Upper lobe of left lung (tissue), 6 donors: ENCODE data around the gene MBTPS2. TPM values are rescaled to one million over a fixed set of nuclear protein-coding genes. Genes with fewer than 3 reads are reported as not detected.

Experiments used
- ATAC-seq, 2 donors: fragments of 200-7000 bp; cut with Tn5 transposase; one replicate each; pipeline ENCODE4 v1.9.1; 2022; ENCODE audit warnings: mild to moderate bottlenecking in 2 of 2, moderate library complexity in 2 of 2; ENCODE audit not compliant: low FRiP score in 2 of 2
- DNase-seq, 2 donors: peaks; one replicate each; pipeline ENCODE4 v3.0.0-alpha.2; 2019 to 2020
- H3K27ac ChIP-seq, 4 donors: fragments of 200-600 bp; sonication (generic); one replicate each; pipeline ENCODE4 v1.5.1; 2016 to 2019
- H3K27me3 ChIP-seq, 4 donors: fragments of 200-600 bp; sonication (generic); one replicate each; pipeline ENCODE4 v1.5.1; 2017 to 2019
- H3K36me3 ChIP-seq, 4 donors: fragments of 200-600 bp; sonication (generic); one replicate each; pipeline ENCODE4 v1.5.1; 2016 to 2019
- H3K4me1 ChIP-seq, 4 donors: fragments of 200-600 bp; sonication (generic); one replicate each; pipeline ENCODE4 v1.5.1; 2018 to 2019
- H3K4me3 ChIP-seq, 4 donors: fragments of 200-600 bp; sonication (generic); one replicate each; pipeline ENCODE4 v1.5.1; 2017 to 2019; ENCODE audit warnings: mild to moderate bottlenecking in 2 of 4, moderate library complexity in 1 of 4
- H3K9me3 ChIP-seq, 4 donors: fragments of 200-600 bp; sonication (generic); one replicate each; pipeline ENCODE4 v1.5.1; 2018 to 2019
- EP300 ChIP-seq, 4 donors: sonication (generic); formaldehyde crosslinking; IDR thresholded peaks; one replicate each; pipeline ENCODE4 v1.5.1; 2017; ENCODE audit warnings: antibody characterized with exemption in 4 of 4, control low read depth in 2 of 4
- POLR2A ChIP-seq, 4 donors: fragments of 450-650 bp; IDR thresholded peaks; one replicate each; pipeline ENCODE4 v1.5.1; 2016 to 2017; ENCODE audit warnings: antibody characterized with exemption in 4 of 4, mild to moderate bottlenecking in 2 of 4
- POLR2AphosphoS5 ChIP-seq, 2 donors: sonication (generic); formaldehyde crosslinking; IDR thresholded peaks; one replicate each; pipeline ENCODE4 v1.5.1; 2017; ENCODE audit warnings: antibody characterized with exemption in 2 of 2
- WGBS, 2 donors: methylation state at CpG; one replicate each; pipeline ENCODE4 v1.1.5; 2017 to 2018; 5-methylcytosine and 5-hydroxymethylcytosine counted together
- total RNA-seq, 6 donors: library from RNA; depleted of rRNA in 4 of 6; stranded (reverse); fragments of >200 nt in 4 of 6; gene quantifications; one replicate each; pipeline versions ENCODE4 v1.1.0 to v1.2.1, GENCODE V29; 2016 to 2021
- TF ChIP-seq, protein P1 (sequence below), 6 experiments: fragments of 450-650 bp in 4 of 6; fragments of 200-600 bp in 2 of 6; sonication (generic) in 2 of 6; IDR thresholded peaks; one replicate each; pipeline ENCODE4 v1.5.1; 2016 to 2019; ENCODE audit warnings: antibody characterized with exemption in 6 of 6
- donor health status: DM: no; HTN: no; CAD: no; lungs with moderate emphysema.
- donor health status: DM: no; HTN: yes; CAD: no; lungs with severe emphysema.

MBTPS2 gene
- total RNA-seq, 6 donors from 2014 or later: 3.0 to 13.7 (median 9.9) TPM

DNA sequence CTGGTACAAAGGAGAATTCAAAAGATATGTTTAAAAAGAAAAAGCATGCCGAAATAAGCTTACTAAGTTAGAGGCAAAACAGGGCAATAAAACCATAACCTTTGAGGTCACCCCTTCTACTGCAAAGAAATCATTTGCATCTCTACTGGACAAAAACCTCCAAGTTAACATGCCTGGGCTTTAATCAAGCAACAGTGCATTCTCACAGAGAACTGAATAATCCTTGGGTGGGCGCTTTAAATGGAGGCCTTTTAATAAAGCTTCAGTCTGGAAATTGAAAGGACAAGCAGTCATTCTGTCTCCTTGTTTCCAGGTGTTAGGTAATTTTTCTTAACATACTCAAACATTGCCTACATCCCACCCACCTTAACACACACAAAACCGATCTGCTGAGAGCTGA is 66.5 kb downstream of the MBTPS2 start:
- H3K4me3 ChIP-seq: no peak overlapping the region
- ATAC-seq: no peak
- H3K4me1 ChIP-seq: no peaks in the 10 kb centered on the region
- no peaks in the 10 kb centered on the region for H3K36me3 ChIP-seq
- no peaks in the 10 kb centered on the region for H3K27me3 ChIP-seq
- no peak for DNase-seq
- no peak overlapping the region for H3K27ac ChIP-seq
- no peaks in the 10 kb centered on the region for H3K9me3 ChIP-seq
- TF ChIP-seq, protein P1, sequence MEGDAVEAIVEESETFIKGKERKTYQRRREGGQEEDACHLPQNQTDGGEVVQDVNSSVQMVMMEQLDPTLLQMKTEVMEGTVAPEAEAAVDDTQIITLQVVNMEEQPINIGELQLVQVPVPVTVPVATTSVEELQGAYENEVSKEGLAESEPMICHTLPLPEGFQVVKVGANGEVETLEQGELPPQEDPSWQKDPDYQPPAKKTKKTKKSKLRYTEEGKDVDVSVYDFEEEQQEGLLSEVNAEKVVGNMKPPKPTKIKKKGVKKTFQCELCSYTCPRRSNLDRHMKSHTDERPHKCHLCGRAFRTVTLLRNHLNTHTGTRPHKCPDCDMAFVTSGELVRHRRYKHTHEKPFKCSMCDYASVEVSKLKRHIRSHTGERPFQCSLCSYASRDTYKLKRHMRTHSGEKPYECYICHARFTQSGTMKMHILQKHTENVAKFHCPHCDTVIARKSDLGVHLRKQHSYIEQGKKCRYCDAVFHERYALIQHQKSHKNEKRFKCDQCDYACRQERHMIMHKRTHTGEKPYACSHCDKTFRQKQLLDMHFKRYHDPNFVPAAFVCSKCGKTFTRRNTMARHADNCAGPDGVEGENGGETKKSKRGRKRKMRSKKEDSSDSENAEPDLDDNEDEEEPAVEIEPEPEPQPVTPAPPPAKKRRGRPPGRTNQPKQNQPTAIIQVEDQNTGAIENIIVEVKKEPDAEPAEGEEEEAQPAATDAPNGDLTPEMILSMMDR (IDR thresholded peaks at IDR 0.05): no peak
- TF ChIP-seq POLR2A (IDR thresholded peaks at IDR 0.05) (no peak), POLR2AphosphoS5 (IDR thresholded peaks at IDR 0.05) (no peak), EP300 (IDR thresholded peaks at IDR 0.05) (no peak)
- 86 to 98% methylated on average over 3 of the region's 3 CpGs for WGBS, 2 donors

DNA sequence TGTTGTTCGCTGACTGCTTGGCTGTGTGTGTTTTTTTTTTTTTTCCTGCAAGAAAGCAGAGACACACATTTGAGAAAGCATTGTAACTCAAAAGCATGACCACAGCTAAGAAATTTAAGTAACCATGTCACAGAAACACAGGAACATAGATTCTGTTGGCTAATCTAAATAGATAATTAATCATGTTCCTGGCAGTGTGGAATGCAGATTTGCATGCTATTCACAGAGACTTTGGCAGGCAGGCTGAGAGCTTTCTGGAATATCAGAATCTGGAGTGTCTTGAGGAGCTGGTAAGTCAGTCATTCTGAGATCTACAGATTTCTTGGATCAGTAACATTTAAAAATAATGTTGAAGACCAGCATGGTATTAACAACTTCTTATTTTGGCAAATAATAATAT is 67.8 kb downstream of the MBTPS2 start:
- H3K4me1 ChIP-seq: no peaks in the 10 kb centered on the region
- no peaks in the 10 kb centered on the region for H3K9me3 ChIP-seq
- no peak for ATAC-seq
- TF ChIP-seq POLR2A (IDR thresholded peaks at IDR 0.05) (no peak), EP300 (IDR thresholded peaks at IDR 0.05) (no peak), POLR2AphosphoS5 (IDR thresholded peaks at IDR 0.05) (no peak)
- TF ChIP-seq, protein P1 (IDR thresholded peaks at IDR 0.05): no peak
- H3K27ac ChIP-seq: no peak overlapping the region
- no peak overlapping the region for H3K4me3 ChIP-seq
- DNase-seq: no peak
- WGBS, 2 donors: 54 to 57% methylated on average over 1 of the region's 1 CpG
- no peaks in the 10 kb centered on the region for H3K27me3 ChIP-seq
- no peaks in the 10 kb centered on the region for H3K36me3 ChIP-seq

DNA sequence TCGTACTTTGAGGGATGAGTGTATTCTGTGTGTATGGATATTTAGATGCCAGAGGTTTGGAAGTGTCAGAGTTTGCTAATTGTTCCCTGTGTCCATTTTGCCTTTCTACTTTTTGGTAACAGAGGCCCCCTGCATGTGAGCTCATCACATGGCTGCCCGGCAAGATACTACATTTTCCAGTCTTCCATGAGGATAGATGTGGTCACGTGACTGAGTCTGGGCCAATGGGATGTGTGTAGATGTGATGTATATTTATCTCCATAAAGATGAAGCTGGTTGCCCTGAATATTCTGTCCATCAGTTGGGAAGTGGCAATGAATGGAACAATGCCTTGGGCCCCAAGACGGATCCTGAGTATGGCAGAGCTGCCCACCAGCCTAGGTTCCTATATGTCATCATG is 72.1 kb downstream of the MBTPS2 start:
- Histone ChIP-seq H3K4me1 (no peaks in the 10 kb centered on the region), H3K9me3 (no peaks in the 10 kb centered on the region), H3K27me3 (no peaks in the 10 kb centered on the region), H3K4me3 (no peak overlapping the region), H3K27ac (no peak overlapping the region), H3K36me3 (no peaks in the 10 kb centered on the region)
- DNase-seq (no peak), ATAC-seq (no peak)
- 86 to 95% methylated on average over 4 of the region's 4 CpGs for WGBS, 2 donors
- TF ChIP-seq POLR2AphosphoS5 (IDR thresholded peaks at IDR 0.05): no peak
- no peak for TF ChIP-seq EP300 (IDR thresholded peaks at IDR 0.05)
- TF ChIP-seq, protein P1 (IDR thresholded peaks at IDR 0.05): no peak
- no peak for TF ChIP-seq POLR2A (IDR thresholded peaks at IDR 0.05)

DNA sequence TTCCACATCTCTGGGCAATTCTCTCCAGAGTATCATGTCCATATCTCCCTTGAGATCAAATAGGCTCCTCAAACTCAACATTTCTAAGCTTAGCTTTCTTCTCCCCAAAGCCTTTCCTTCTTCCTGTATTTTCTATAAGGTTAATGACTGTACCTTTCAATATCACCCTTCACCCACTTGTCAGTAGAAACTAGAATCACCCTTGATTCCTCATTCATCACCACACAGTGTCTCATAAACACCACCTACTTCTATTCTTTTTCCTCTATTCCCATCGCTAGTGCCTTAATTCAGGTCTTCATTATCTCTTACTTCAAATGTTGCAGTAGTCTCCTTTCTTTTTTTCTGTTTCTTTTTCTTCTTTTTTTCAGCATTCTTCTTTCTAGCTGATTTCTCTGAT is 72.8 kb downstream of the MBTPS2 start:
- WGBS, 2 donors: 44 to 100% methylated on average over 1 of the region's 1 CpG

DNA sequence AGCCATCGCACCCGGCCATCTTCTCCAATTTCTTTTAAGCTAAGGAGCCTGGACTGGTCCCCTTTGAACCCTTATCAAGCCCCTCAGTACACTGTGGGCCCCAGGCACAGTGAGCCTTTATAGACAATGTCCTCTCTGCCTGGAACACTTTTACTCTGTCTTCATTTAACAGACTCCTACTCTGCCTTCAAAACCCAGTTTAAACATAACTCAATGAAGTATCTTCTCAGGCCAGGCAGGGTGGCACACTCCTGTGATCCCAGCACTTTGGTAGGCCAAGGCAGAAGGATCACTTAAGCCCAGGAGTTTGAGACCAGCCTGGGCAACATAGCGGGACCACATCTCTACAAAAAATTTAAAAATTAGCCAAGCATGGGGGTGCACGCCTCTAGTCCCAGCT is 73.6 kb downstream of the MBTPS2 start:
- TF ChIP-seq, protein P1 (IDR thresholded peaks at IDR 0.05): no peak
- TF ChIP-seq POLR2AphosphoS5 (IDR thresholded peaks at IDR 0.05): no peak
- no peaks in the 10 kb centered on the region for H3K36me3 ChIP-seq
- H3K9me3 ChIP-seq: no peaks in the 10 kb centered on the region
- no peak for DNase-seq
- no peak overlapping the region for H3K27ac ChIP-seq
- H3K27me3 ChIP-seq: no peaks in the 10 kb centered on the region
- no peak overlapping the region for H3K4me3 ChIP-seq
- ATAC-seq: no peak
- WGBS, 2 donors: 91 to 93% methylated on average over 3 to 4 of the region's 4 CpGs
- no peaks in the 10 kb centered on the region for H3K4me1 ChIP-seq

More for the DNA sequence above, 72.8 kb downstream of the MBTPS2 start:
- Histone ChIP-seq H3K36me3 (no peaks in the 10 kb centered on the region), H3K27me3 (no peaks in the 10 kb centered on the region), H3K27ac (no peak overlapping the region), H3K4me1 (no peaks in the 10 kb centered on the region), H3K4me3 (no peak overlapping the region), H3K9me3 (no peaks in the 10 kb centered on the region)
- ATAC-seq: no peak
- TF ChIP-seq POLR2A (IDR thresholded peaks at IDR 0.05): no peak
- TF ChIP-seq EP300 (IDR thresholded peaks at IDR 0.05): no peak
- no peak for TF ChIP-seq POLR2AphosphoS5 (IDR thresholded peaks at IDR 0.05)
- TF ChIP-seq, protein P1 (IDR thresholded peaks at IDR 0.05): no peak
- DNase-seq: no peak
